A549 (cell line): ENCODE data around the gene SELENOO. TPM values are rescaled to one million over a fixed set of nuclear protein-coding genes. Genes with fewer than 3 reads are reported as not detected.

Source experiments
- ATAC-seq, 2 experiments: fragments of 200-7000 bp in 1 of 2; fragments of >200 bp in 1 of 2; cut with Nextera tagmentation in 1 of 2; cut with Tn5 transposase in 1 of 2; 3 replicates each; pipeline versions ENCODE4 v1.8.0 to v1.9.1; 2018 to 2020; ENCODE audit warnings: mild to moderate bottlenecking in 1 of 2, moderate library complexity in 1 of 2
- CTCF ChIA-PET: fragments of 300-600 bp; sonication (Branson Sonifier 250); formaldehyde crosslinking; extraction: SDS; loops from one replicate; lab custom pipeline; 2021; ENCODE audit warnings: antibody characterized with exemption, inconsistent platforms; lab: Yijun Ruan, JAX
- POLR2A ChIA-PET: fragments of 350-600 bp; formaldehyde crosslinking; extraction: SDS; loops from one replicate; lab custom pipeline; 2021; ENCODE audit warnings: antibody characterized with exemption, inconsistent platforms; lab: Yijun Ruan, JAX
- DNase-seq, 2 experiments: peaks; one replicate each; pipeline versions ENCODE4 v3.0.0 to v3.0.0-alpha.2; 2011 to 2016; ENCODE audit warnings: low read depth in 1 of 2, low spot score in 1 of 2
- FAIRE-seq: peaks from 2 replicates; lab custom pipeline; 2011; peaks lifted over from hg19 to GRCh38; lab: Jason Lieb, UNC
- H3K27ac ChIP-seq, 2 experiments: fragments of >200 bp; sonication (Bioruptor Twin); formaldehyde crosslinking; 3 replicates each; pipeline ENCODE4 v1.5.1; 2016 to 2017
- H3K4me1 ChIP-seq: fragments of >200 bp; sonication (Bioruptor Twin); formaldehyde crosslinking; 3 replicates; pipeline ENCODE4 v1.6.1; 2016
- H3K4me2 ChIP-seq: fragments of >200 bp; sonication (Bioruptor Twin); formaldehyde crosslinking; 3 replicates; pipeline ENCODE4 v1.6.1; 2016
- H3K4me3 ChIP-seq: fragments of >200 bp; sonication (Bioruptor Twin); formaldehyde crosslinking; 3 replicates; pipeline ENCODE4 v1.5.1; 2016
- H3K9me3 ChIP-seq: fragments of >200 bp; sonication (Bioruptor Twin); formaldehyde crosslinking; 3 replicates; pipeline ENCODE4 v1.6.1; 2016
- BHLHE40 ChIP-seq: IDR thresholded peaks from 2 replicates; pipeline ENCODE4 v1.6.1; 2012; ENCODE audit warnings: low read depth, low read length, inconsistent platforms
- CBX8 ChIP-seq: fragments of 200-600 bp; sonication (generic); IDR thresholded peaks from 2 replicates; pipeline ENCODE4 v1.6.1; 2016
- CEBPB ChIP-seq, 2 experiments: fragments of >200 bp in 1 of 2; sonication (Bioruptor Twin) in 1 of 2; formaldehyde crosslinking in 1 of 2; IDR thresholded peaks; 2 replicates each; pipeline ENCODE4 v1.6.1; 2012 to 2016
- E2F6 ChIP-seq: IDR thresholded peaks from 2 replicates; pipeline ENCODE4 v1.6.1; 2012; ENCODE audit warnings: low read depth, borderline replicate concordance
- EHMT2 ChIP-seq: fragments of 200-600 bp; sonication (generic); IDR thresholded peaks from 2 replicates; pipeline ENCODE4 v1.6.1; 2016; ENCODE audit warnings: antibody characterized with exemption, low read depth, mild to moderate bottlenecking, moderate library complexity
- ELK1 ChIP-seq: fragments of 150-350 bp; IDR thresholded peaks from 2 replicates; pipeline ENCODE4 v1.6.1; 2014; ENCODE audit warnings: low read depth, mild to moderate bottlenecking, low read length
- HDAC2 ChIP-seq: fragments of 200-600 bp; sonication (generic); IDR thresholded peaks from 2 replicates; pipeline ENCODE4 v1.6.1; 2016
- HES2 ChIP-seq: fragments of >200 bp; sonication (Bioruptor Twin); formaldehyde crosslinking; IDR thresholded peaks from 2 replicates; pipeline ENCODE4 v1.6.1; 2016
- HOXA7 ChIP-seq: fragments of 250-450 bp; sonication (Bioruptor Pico); IDR thresholded peaks from 2 replicates; pipeline ENCODE4 v1.5.0; 2020; ENCODE audit warnings: mild to moderate bottlenecking, moderate library complexity
- MYC ChIP-seq: IDR thresholded peaks from 2 replicates; pipeline ENCODE4 v1.6.1; 2012; ENCODE audit warnings: mild to moderate bottlenecking, inconsistent platforms, low read length, improper control_type of control experiment, borderline replicate concordance
- NFE2L2 ChIP-seq: fragments of 150-350 bp; conservative IDR thresholded peaks from 2 replicates; pipeline ENCODE4 v1.6.1; 2014; ENCODE audit warnings: low read length
- POLR2A ChIP-seq: IDR thresholded peaks from 2 replicates; pipeline ENCODE4 v1.6.1; 2012; ENCODE audit warnings: mild to moderate bottlenecking, low read length
- RARB ChIP-seq: fragments of 250-450 bp; sonication (Bioruptor Pico); IDR thresholded peaks from 2 replicates; pipeline ENCODE4 v1.8.0; 2021; ENCODE audit warnings: mild to moderate bottlenecking, moderate library complexity
- RNF2 ChIP-seq: fragments of 200-600 bp; sonication (generic); IDR thresholded peaks from 2 replicates; pipeline ENCODE4 v1.6.1; 2016; ENCODE audit warnings: low read depth, mild to moderate bottlenecking, antibody characterized with exemption, moderate library complexity, borderline replicate concordance
- SREBF2 ChIP-seq: fragments of 450-650 bp; IDR thresholded peaks from 2 replicates; pipeline ENCODE4 v1.6.1; 2014; ENCODE audit warnings: mild to moderate bottlenecking, moderate library complexity
- TFCP2L1 ChIP-seq: fragments of 250-450 bp; sonication (Bioruptor Pico); IDR thresholded peaks from 2 replicates; pipeline ENCODE4 v1.5.0; 2021; ENCODE audit warnings: mild to moderate bottlenecking
- USF2 ChIP-seq: fragments of 450-650 bp; IDR thresholded peaks from 2 replicates; pipeline ENCODE4 v1.6.1; 2014; ENCODE audit warnings: antibody characterized with exemption
- ZNF302 ChIP-seq: fragments of 250-450 bp; sonication (Bioruptor Pico); IDR thresholded peaks from 2 replicates; pipeline ENCODE4 v1.9.0; 2021; ENCODE audit warnings: inconsistent platforms, mild to moderate bottlenecking, moderate library complexity
- WGBS: methylation state at CpG from one replicate; pipeline ENCODE4 v1.1.6; 2017; ENCODE audit errors: missing lambda C conversion rate; 5-methylcytosine and 5-hydroxymethylcytosine counted together
- polyA plus RNA-seq, 4 experiments: library from polyadenylated mRNA; depleted of rRNA in 3 of 4; stranded (reverse); fragments of >200 nt; fragmentation: RNase III in 1 of 4; extraction: RNeasy Plus Mini Kit Qiagen cat#74134 plus additional on column Dnase treatment in 1 of 4; gene quantifications; 2 replicates in 3 of 4; 3 replicates in 1 of 4; pipeline ENCODE4 v1.2.3, GENCODE V29; 2011 to 2017
- TF ChIP-seq, protein P1 (sequence below): IDR thresholded peaks from 2 replicates; pipeline ENCODE4 v1.6.1; 2012
- TF ChIP-seq, protein P2 (sequence below): fragments of 200-600 bp; sonication (generic); IDR thresholded peaks from 2 replicates; pipeline ENCODE4 v1.6.1; 2016; ENCODE audit warnings: antibody characterized with exemption, mild to moderate bottlenecking, moderate library complexity

Gene SELENOO
- polyA plus RNA-seq, 2 of the 4 experiments (the other 2 are of a cell fraction): 7.8 to 14.7 TPM

DNA sequence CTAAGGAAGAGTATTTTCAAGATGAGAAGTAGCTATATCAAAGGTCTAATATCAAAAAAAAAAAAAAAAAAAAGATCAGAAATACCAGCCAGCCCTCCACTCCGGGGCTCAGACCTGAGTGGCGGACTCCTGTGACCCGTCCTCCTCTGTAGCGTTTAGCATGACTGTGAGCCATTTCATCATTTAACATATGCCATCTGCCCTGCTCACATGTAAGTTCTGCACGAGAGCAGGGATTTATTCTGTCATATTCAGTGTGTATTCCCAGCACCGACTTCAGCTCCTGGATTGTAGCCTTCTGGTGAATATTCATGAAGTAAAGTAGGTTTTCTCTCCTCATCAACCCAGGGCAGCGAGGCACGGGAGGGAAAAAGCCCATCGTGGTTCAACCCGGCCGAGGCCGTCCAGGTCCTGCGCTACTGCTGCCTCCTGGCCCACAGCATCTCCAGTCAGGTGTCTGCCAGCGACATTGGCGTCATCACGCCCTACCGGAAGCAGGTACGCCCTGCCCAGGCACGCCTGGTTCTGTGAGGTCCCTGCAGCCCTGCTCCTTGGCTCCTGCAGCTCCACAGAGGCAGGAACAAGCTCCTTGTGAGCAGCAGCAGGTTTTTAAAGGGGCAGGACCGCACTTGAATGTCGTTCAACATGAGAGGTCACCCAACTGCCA, 43.0 kb upstream of the SELENOO start (continued):
- TF ChIP-seq ZNF302: no peak
- no peak for TF ChIP-seq CBX8
- no peak for TF ChIP-seq E2F6
- no peak for TF ChIP-seq EHMT2

DNA sequence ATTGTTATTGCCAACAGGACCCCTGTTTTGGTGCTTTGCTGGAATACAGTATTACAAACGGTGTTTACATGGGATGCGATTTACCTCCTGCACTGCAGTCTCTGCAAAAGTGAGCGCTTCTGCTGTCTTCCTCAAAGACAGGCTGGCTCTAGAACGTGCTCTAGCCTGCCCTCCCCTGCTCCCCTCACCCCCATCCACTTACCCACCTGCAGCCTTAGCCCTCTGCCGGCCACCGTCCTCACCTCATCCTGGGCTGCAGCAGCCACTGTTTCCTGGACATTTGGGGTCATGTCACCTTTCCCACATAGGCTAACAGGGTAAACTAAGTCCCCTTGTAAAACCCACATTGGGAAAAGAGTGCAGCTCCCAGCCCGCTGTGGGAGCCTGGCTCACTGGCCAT, 39.9 kb upstream of the SELENOO start:
- H3K27ac ChIP-seq: no peak overlapping the region
- no peak for DNase-seq
- no peak for ATAC-seq
- no peak overlapping the region for H3K4me3 ChIP-seq
- POLR2A ChIA-PET: no interaction called here
- H3K4me2 ChIP-seq: no peak overlapping the region
- no peak for FAIRE-seq
- H3K4me1 ChIP-seq: no peaks in the 10 kb centered on the region
- WGBS: 71% methylated on average over 6 of the region's 7 CpGs
- H3K9me3 ChIP-seq: no peaks in the 10 kb centered on the region
- TF ChIP-seq RARB (no peak), USF2 (no peak), HDAC2 (no peak), POLR2A (no peak), ELK1 (no peak)
- TF ChIP-seq, protein P1, sequence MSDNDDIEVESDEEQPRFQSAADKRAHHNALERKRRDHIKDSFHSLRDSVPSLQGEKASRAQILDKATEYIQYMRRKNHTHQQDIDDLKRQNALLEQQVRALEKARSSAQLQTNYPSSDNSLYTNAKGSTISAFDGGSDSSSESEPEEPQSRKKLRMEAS: no peak
- CTCF ChIA-PET: interaction anchor here (1.3 kb wide), 1 partner anchor 11 kb away, joined by 6 read pairs; no protein-coding TSS in a partner anchor

GRCh38 chr22:50161508-50162390, 39.1 kb upstream of the SELENOO start:
- H3K4me1 ChIP-seq: no peaks in the 10 kb centered on the region
- ATAC-seq: no peak; a peak in 1 of 6 replicates
- no peak for DNase-seq
- no peak for FAIRE-seq
- ChIA-PET POLR2A (no interaction called here), CTCF (interaction anchor here (1.3 kb wide), 1 partner anchor 12 kb away, joined by 6 read pairs; no protein-coding TSS in a partner anchor)
- 70% methylated on average over 4 of the region's 23 CpGs for WGBS
- no peak overlapping the region for H3K4me2 ChIP-seq
- no peak overlapping the region for H3K4me3 ChIP-seq
- no peak for TF ChIP-seq BHLHE40
- TF ChIP-seq, protein P2, sequence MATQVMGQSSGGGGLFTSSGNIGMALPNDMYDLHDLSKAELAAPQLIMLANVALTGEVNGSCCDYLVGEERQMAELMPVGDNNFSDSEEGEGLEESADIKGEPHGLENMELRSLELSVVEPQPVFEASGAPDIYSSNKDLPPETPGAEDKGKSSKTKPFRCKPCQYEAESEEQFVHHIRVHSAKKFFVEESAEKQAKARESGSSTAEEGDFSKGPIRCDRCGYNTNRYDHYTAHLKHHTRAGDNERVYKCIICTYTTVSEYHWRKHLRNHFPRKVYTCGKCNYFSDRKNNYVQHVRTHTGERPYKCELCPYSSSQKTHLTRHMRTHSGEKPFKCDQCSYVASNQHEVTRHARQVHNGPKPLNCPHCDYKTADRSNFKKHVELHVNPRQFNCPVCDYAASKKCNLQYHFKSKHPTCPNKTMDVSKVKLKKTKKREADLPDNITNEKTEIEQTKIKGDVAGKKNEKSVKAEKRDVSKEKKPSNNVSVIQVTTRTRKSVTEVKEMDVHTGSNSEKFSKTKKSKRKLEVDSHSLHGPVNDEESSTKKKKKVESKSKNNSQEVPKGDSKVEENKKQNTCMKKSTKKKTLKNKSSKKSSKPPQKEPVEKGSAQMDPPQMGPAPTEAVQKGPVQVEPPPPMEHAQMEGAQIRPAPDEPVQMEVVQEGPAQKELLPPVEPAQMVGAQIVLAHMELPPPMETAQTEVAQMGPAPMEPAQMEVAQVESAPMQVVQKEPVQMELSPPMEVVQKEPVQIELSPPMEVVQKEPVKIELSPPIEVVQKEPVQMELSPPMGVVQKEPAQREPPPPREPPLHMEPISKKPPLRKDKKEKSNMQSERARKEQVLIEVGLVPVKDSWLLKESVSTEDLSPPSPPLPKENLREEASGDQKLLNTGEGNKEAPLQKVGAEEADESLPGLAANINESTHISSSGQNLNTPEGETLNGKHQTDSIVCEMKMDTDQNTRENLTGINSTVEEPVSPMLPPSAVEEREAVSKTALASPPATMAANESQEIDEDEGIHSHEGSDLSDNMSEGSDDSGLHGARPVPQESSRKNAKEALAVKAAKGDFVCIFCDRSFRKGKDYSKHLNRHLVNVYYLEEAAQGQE: no peak
- no peak for TF ChIP-seq RNF2
- TF ChIP-seq MYC: no peak
- no peak for TF ChIP-seq HOXA7 (CRISPR knock-in tag)
- no peak for TF ChIP-seq POLR2A
- no peak for TF ChIP-seq HES2
- no peak for TF ChIP-seq SREBF2
- TF ChIP-seq NFE2L2: no peak
- no peak for TF ChIP-seq HDAC2
- TF ChIP-seq CBX8: no peak
- no peak for TF ChIP-seq CEBPB (IDR thresholded peaks at IDR 0.05)
- no peak for TF ChIP-seq TFCP2L1 (CRISPR knock-in tag)
- H3K9me3 ChIP-seq: no peaks in the 10 kb centered on the region
- H3K27ac ChIP-seq: no peak overlapping the region
